GM12878 (cell line): ENCODE results near the gene TES. TPM values are rescaled to one million over a fixed set of nuclear protein-coding genes. Genes with fewer than 3 reads are reported as not detected.

Experiments
- BHLHE40 ChIP-seq, 2 experiments: fragments of 450-650 bp in 1 of 2; IDR thresholded peaks; 2 replicates each; pipeline ENCODE4 v1.6.1; 2011 to 2017; ENCODE audit warnings: low read depth in 2 of 2, borderline replicate concordance in 1 of 2, improper control_type of control experiment in 1 of 2, low read length in 1 of 2, mild to moderate bottlenecking in 1 of 2
- CREB1 ChIP-seq: IDR thresholded peaks from 2 replicates; pipeline ENCODE4 v1.6.1; 2012; ENCODE audit warnings: low read depth, mild to moderate bottlenecking, inconsistent platforms
- DPF2 ChIP-seq: fragments of 450-650 bp; IDR thresholded peaks from 2 replicates; pipeline ENCODE4 v1.6.1; 2017; ENCODE audit warnings: mild to moderate bottlenecking
- E2F4 ChIP-seq: IDR thresholded peaks from 2 replicates; pipeline ENCODE4 v1.6.1; 2012; ENCODE audit warnings: low read depth, low read length, improper control_type of control experiment
- FOS ChIP-seq: IDR thresholded peaks from 3 replicates; pipeline ENCODE4 v1.6.1; 2011; ENCODE audit warnings: borderline replicate concordance; ENCODE audit not compliant: insufficient read length; ENCODE audit errors: extremely low read depth
- GABPA ChIP-seq: IDR thresholded peaks from 2 replicates; pipeline ENCODE4 v1.6.1; 2014; ENCODE audit warnings: antibody characterized with exemption, low read depth, mild to moderate bottlenecking, inconsistent platforms
- IKZF1 ChIP-seq: fragments of 450-650 bp; conservative IDR thresholded peaks from 2 replicates; pipeline ENCODE4 v1.6.1; 2017; ENCODE audit warnings: antibody characterized with exemption, mild to moderate bottlenecking
- LARP7 ChIP-seq: fragments of 450-650 bp; IDR thresholded peaks from 2 replicates; pipeline ENCODE4 v1.6.1; 2017; ENCODE audit warnings: mild to moderate bottlenecking
- NFYB ChIP-seq: IDR thresholded peaks from 2 replicates; pipeline ENCODE4 v1.6.1; 2011; ENCODE audit warnings: low read depth, mild to moderate bottlenecking, low read length, improper control_type of control experiment, moderate library complexity; ENCODE audit not compliant: insufficient read depth
- NKRF ChIP-seq: fragments of 450-650 bp; conservative IDR thresholded peaks from 2 replicates; pipeline ENCODE4 v1.6.1; 2017; ENCODE audit warnings: mild to moderate bottlenecking, moderate library complexity
- NR2F1 ChIP-seq: fragments of 450-650 bp; conservative IDR thresholded peaks from 2 replicates; pipeline ENCODE4 v1.6.1; 2017; ENCODE audit warnings: mild to moderate bottlenecking
- RFX5 ChIP-seq: IDR thresholded peaks from 2 replicates; pipeline ENCODE4 v1.6.1; 2011; ENCODE audit warnings: low read depth, low read length, improper control_type of control experiment
- SIN3A ChIP-seq: IDR thresholded peaks from 2 replicates; pipeline ENCODE4 v1.6.1; 2012; ENCODE audit warnings: low read depth, low read length, improper control_type of control experiment
- SP1 ChIP-seq: IDR thresholded peaks from one replicate; pipeline ENCODE4 v1.6.1; 2011; ENCODE audit warnings: low read depth, low read length
- TAF1 ChIP-seq: IDR thresholded peaks from 2 replicates; pipeline ENCODE4 v1.6.1; 2011; ENCODE audit warnings: mild to moderate bottlenecking, low read depth, low read length, borderline replicate concordance
- YY1 ChIP-seq: IDR thresholded peaks from 2 replicates; pipeline ENCODE4 v1.6.1; 2011; ENCODE audit warnings: low read depth, mild to moderate bottlenecking, low read length
- ZBTB11 ChIP-seq: fragments of 450-650 bp; formaldehyde crosslinking; IDR thresholded peaks from 2 replicates; pipeline ENCODE4 v1.5.0; 2022; ENCODE audit warnings: mild to moderate bottlenecking, missing genetic modification characterization
- ZBTB40 ChIP-seq: fragments of 450-650 bp; IDR thresholded peaks from 2 replicates; pipeline ENCODE4 v1.6.1; 2016; ENCODE audit warnings: mild to moderate bottlenecking, moderate library complexity, borderline replicate concordance
- ZNF217 ChIP-seq: fragments of 450-650 bp; IDR thresholded peaks from 2 replicates; pipeline ENCODE4 v1.6.1; 2017; ENCODE audit warnings: antibody characterized with exemption, mild to moderate bottlenecking
- polyA plus RNA-seq, 11 experiments: library from polyadenylated mRNA; depleted of rRNA in 4 of 11; unstranded in 6 of 11; stranded (reverse) in 5 of 11; fragments of >200 nt; fragmentation: Nextera tagmentation in 4 of 11; fragmentation: Illumina TruSeq in 1 of 11; extraction: Ambion mirVana in 4 of 11; extraction: Trizol in 1 of 11; gene quantifications; 1 replicate in 1 of 11; 2 replicates in 10 of 11; pipeline versions ENCODE4 v1.2.1 to v1.2.3, GENCODE V29; 2011 to 2016; ENCODE audit warnings: inconsistent platforms in 2 of 11, missing spikeins in 2 of 11, low read depth in 1 of 11
- total RNA-seq, 4 experiments: library from RNA; depleted of rRNA in 3 of 4; stranded (reverse); fragments of >200 nt in 3 of 4; fragmentation: Illumina TruSeq in 1 of 4; extraction: Trizol in 1 of 4; gene quantifications; 2 replicates each; pipeline versions ENCODE4 v1.2.1 to v1.2.3, GENCODE V29; 2013 to 2021

Gene TES
- total and polyA plus RNA-seq, 10 of the 15 experiments (the other 5 are each of a cell fraction or from before 2014, with no cell fraction given) = 31.2 to 77.5 (median 59.2) TPM

- TF ChIP-seq ZBTB40 (0 out of 2 replicates have a peak, but pooled peaks have one; percentile 38), NKRF (peak; percentile 47; the same call in 1 of the 2 replicates), BHLHE40 (IDR thresholded peaks at IDR 0.05; ENCODE audit: borderline replicate concordance in 1 of 2, low read depth in 2 of 2, low read length in 1 of 2) (peak in 1 of 2 experiments; percentile 56; a peak in 2 of 4 replicates), IKZF1 (peak; percentile 96), RFX5 (peak; percentile 72; the same call in 1 of the 2 replicates), FOS (peak; percentile 26), NR2F1 (peak; percentile 59; the same call in 1 of the 2 replicates), YY1 (0 out of 2 replicates have a peak, but pooled peaks have one; percentile 19), E2F4 (peak; percentile 21; the same call in 1 of the 2 replicates), SIN3A (0 out of 2 replicates have a peak, but pooled peaks have one; percentile 4), SP1 (peak; percentile 74), NFYB (peak; percentile 81; the same call in 1 of the 2 replicates), DPF2 (peak; percentile 62; the same call in 1 of the 2 replicates), CREB1 (0 out of 2 replicates have a peak, but pooled peaks have one; percentile 9), GABPA (peak; percentile 67; the same call in 1 of the 2 replicates), ZBTB11 (CRISPR knock-in tag) (peak; percentile 70), TAF1 (peak; percentile 58; the same call in 1 of the 2 replicates), LARP7 (peak; percentile 80), ZNF217 (peak; percentile 54; the same call in 1 of the 2 replicates)
Measured at GRCh38 chr7:116210345-116211005, at the start of gene TES (continued).
